ENCODE results near the gene NANOS1.

GRCh38 chr10:118998183-118998582, 31.3 kb upstream of the NANOS1 start:
- no peak for TF ChIP-seq CTCF (conservative IDR thresholded peaks at IDR 0.05)
- TF ChIP-seq ZFX (IDR thresholded peaks at IDR 0.05), result no peak

Data from C4-2B (cell line).